Lung (tissue), 16 donors: ENCODE data around the gene HYAL2. TPM values are rescaled to one million over a fixed set of nuclear protein-coding genes. Genes with fewer than 3 reads are reported as not detected.
A peak's percentile ranks its signal among the peaks of the same experiment; 100 is the strongest.

Source experiments
- ATAC-seq: fragments of 200-7000 bp; cut with Tn5 transposase; one replicate; pipeline ENCODE4 v1.9.1; 2020; ENCODE audit warnings: moderate number of reproducible peaks; ENCODE audit not compliant: insufficient read depth, low FRiP score
- DNase-seq, 3 donors: peaks; one replicate each; pipeline ENCODE4 v3.0.0-alpha.2; 2013 to 2017
- H3K27ac ChIP-seq, 2 donors: one replicate each; pipeline ENCODE4 v1.5.1; 2013; ENCODE audit warnings: mild to moderate bottlenecking in 2 of 2, moderate library complexity in 2 of 2, control low read depth in 1 of 2, inconsistent platforms in 1 of 2, low read depth in 1 of 2, low read length in 1 of 2
- H3K27me3 ChIP-seq, 3 donors: one replicate each; pipeline ENCODE4 v1.5.1; 2013; ENCODE audit warnings: low read length in 2 of 3; ENCODE audit not compliant: control insufficient read depth in 3 of 3, insufficient read depth in 3 of 3
- H3K36me3 ChIP-seq, 4 donors: one replicate each; pipeline ENCODE4 v1.5.1; 2013; ENCODE audit warnings: low read length in 4 of 4, mild to moderate bottlenecking in 1 of 4, moderate library complexity in 1 of 4; ENCODE audit not compliant: control insufficient read depth in 4 of 4, insufficient read depth in 4 of 4
- H3K4me1 ChIP-seq, 5 donors: one replicate each; pipeline ENCODE4 v1.5.1; 2013; ENCODE audit warnings: low read length in 5 of 5, mild to moderate bottlenecking in 2 of 5, moderate library complexity in 1 of 5; ENCODE audit not compliant: control insufficient read depth in 5 of 5, insufficient read depth in 5 of 5
- H3K4me3 ChIP-seq: one replicate; pipeline ENCODE4 v1.5.1; 2013; ENCODE audit warnings: mild to moderate bottlenecking, control low read depth, moderate library complexity
- H3K9ac ChIP-seq, 2 donors: one replicate each; pipeline ENCODE4 v1.5.1; 2013; ENCODE audit warnings: low read length in 2 of 2, control low read depth in 1 of 2; ENCODE audit not compliant: insufficient read depth in 1 of 2
- H3K9me3 ChIP-seq, 4 donors: one replicate each; pipeline ENCODE4 v1.5.1; 2013; ENCODE audit warnings: low read length in 3 of 4, mild to moderate bottlenecking in 1 of 4, moderate library complexity in 1 of 4; ENCODE audit not compliant: control insufficient read depth in 4 of 4, insufficient read depth in 3 of 4
- CTCF ChIP-seq: IDR thresholded peaks from 2 replicates; pipeline ENCODE4 v1.5.1; 2012; ENCODE audit warnings: mild to moderate bottlenecking; ENCODE audit errors: control extremely low read depth, extremely low read depth
- WGBS, 2 donors: extraction: QIAGEN DNeasy Blood & Tissue Kit; methylation state at CpG; one replicate each; pipeline ENCODE4 v1.1.7; 2013; 5-methylcytosine and 5-hydroxymethylcytosine counted together
- long read RNA-seq, 5 donors: transcript quantifications; one replicate each; lab custom pipeline, GENCODE V29; 2026
- polyA plus RNA-seq, 2 donors: library from polyadenylated mRNA; stranded (reverse); fragments of 200-250 nt; gene quantifications; one replicate each; pipeline ENCODE4 v1.2.1, GENCODE V29; 2013
- total RNA-seq, 2 donors: library from RNA; depleted of rRNA in 1 of 2; stranded (reverse); fragments of >200 nt in 1 of 2; gene quantifications; one replicate each; pipeline ENCODE4 v1.2.1, GENCODE V29; 2014 to 2021
- donor health status: control.
- donor health status: control.
- donor health status: Bipolar disorder and iron deficiency.
- donor health status: healthy.
- donor health status: DM: yes; HTN: yes; CAD: no.

The HYAL2 gene, protein sequence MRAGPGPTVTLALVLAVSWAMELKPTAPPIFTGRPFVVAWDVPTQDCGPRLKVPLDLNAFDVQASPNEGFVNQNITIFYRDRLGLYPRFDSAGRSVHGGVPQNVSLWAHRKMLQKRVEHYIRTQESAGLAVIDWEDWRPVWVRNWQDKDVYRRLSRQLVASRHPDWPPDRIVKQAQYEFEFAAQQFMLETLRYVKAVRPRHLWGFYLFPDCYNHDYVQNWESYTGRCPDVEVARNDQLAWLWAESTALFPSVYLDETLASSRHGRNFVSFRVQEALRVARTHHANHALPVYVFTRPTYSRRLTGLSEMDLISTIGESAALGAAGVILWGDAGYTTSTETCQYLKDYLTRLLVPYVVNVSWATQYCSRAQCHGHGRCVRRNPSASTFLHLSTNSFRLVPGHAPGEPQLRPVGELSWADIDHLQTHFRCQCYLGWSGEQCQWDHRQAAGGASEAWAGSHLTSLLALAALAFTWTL
- total RNA-seq, result 100 to 1,000 TPM in 1 of 2 donors, 10 to 100 TPM in 1; 94.3 to 218 TPM
- polyA plus RNA-seq, result 100 to 1,000 TPM; 193 to 208 TPM
- long read RNA-seq, donor 1, full-length matches to known transcripts, result 76 of 76 reads
- long read RNA-seq, donor 1, partial matches to known transcripts, result 0 of 76 reads
- long read RNA-seq, donor 1, other reads (novel, unspliced or antisense), result 0 of 76 reads
- long read RNA-seq, donor 2, full-length matches to known transcripts, result 22 of 36 reads
- long read RNA-seq, donor 2, partial matches to known transcripts, result 14 of 36 reads
- long read RNA-seq, donor 2, other reads (novel, unspliced or antisense), result 0 of 36 reads
- long read RNA-seq, donor 3, full-length matches to known transcripts, result 41 of 60 reads
- long read RNA-seq, donor 3, partial matches to known transcripts, result 19 of 60 reads
- long read RNA-seq, donor 3, other reads (novel, unspliced or antisense), result 0 of 60 reads
- long read RNA-seq, donor 4, full-length matches to known transcripts, result 25 of 25 reads
- long read RNA-seq, donor 4, partial matches to known transcripts, result 0 of 25 reads
- long read RNA-seq, donor 4, other reads (novel, unspliced or antisense), result 0 of 25 reads
- long read RNA-seq, donor 5, full-length matches to known transcripts, result 89 of 89 reads
- long read RNA-seq, donor 5, partial matches to known transcripts, result 0 of 89 reads
- long read RNA-seq, donor 5, other reads (novel, unspliced or antisense), result 0 of 89 reads

DNA sequence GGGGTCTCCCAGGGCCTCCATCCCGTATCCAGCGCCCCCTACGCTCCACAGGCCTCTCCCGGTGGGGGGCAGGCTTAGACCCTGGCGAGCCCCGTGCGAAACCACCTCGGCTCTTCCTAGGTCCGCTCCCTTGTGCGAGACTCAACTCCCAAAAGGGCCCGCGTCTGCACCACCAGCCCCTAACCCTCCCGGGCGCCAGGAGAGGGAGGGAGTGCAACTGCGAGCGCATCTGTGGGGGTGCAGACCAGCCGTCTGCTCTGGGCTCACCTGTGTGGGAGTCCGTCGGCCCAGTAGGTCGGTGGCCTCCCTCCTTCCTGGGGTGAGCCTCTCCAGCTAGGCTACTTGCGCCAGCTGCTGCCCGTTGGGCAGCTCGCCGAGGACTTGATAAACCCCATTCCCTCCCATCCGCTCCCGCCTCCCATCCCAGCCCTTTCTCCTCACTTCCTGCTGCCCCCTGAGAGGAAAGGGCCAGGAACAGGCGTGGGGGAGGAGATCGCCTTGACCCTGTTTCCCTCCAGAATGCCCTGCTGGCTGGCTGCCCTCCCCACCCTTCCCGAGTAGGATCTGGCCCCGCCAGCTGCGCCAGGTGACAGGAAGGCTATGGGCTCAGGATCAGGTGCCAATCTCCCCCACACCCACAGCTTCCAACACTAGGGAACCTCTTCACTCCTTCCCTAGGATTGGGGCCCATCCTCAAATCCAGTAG lies at the start of gene HYAL2:
TSS of gene HYAL2 (minus strand) at position 360 of the 706 bp plus-strand sequence. CDS start 2,256 bp downstream, outside the sequence.
- DNase-seq (peak; percentile 49 to 76 (median 52)), ATAC-seq (no peak)
- peak within 1 kb of the TSS; percentile 89 for H3K4me3 ChIP-seq
- peak within 1 kb of the TSS; percentile 89 to 94 for H3K27ac ChIP-seq
- WGBS, 2 donors, result 34 to 50% methylated on average over 27 to 31 of the region's 31 CpGs
- H3K27me3 ChIP-seq, result no peaks in the 10 kb centered on the region
- peak within 1 kb of the TSS; percentile 51 to 81 for H3K9ac ChIP-seq
- TF ChIP-seq CTCF, result no peak
- H3K4me1 ChIP-seq, result peaks cover 0 to 58% (median 20%) of the 10 kb centered on the region in 5 donors
- H3K36me3 ChIP-seq, result peaks cover 0 to 29% (median 13%) of the 10 kb centered on the region in 4 donors
- no peaks in the 10 kb centered on the region for H3K9me3 ChIP-seq

DNA sequence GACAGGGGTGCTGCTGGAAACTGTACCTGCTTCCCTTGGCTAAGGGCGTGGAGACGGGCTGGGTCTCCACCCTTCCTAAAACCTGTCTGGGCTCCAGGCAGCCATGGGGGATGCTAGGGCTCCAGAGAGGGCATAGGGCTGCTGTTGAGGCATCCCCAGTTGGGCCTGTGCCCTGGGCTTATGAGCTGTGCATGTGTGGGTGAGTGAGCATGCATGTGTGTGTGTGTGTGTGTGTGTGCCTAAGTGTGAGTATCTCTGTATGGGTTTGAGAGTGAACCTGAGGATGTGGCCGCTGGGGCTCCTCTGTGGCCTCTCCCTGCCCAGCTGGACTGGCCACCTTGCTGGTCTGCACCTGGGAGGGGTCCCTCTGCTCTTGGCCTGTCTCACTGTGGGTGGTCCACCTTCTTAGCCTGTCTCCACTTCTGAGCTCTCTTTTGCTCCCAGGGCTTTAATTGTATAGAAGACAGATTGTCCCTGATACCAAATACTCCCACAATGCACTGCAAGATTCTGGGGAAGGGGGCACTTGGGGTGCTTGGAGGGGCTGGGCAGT lies 48.7 kb upstream of the HYAL2 start:
- Histone ChIP-seq H3K27me3 (no peaks in the 10 kb centered on the region), H3K36me3 (peaks cover 0 to 6% (median 0%) of the 10 kb centered on the region in 4 donors), H3K4me1 (peaks cover 0 to 8% (median 0%) of the 10 kb centered on the region in 5 donors), H3K9me3 (no peaks in the 10 kb centered on the region), H3K9ac (no peak overlapping the region), H3K4me3 (no peak overlapping the region), H3K27ac (no peak overlapping the region)
- no peak for TF ChIP-seq CTCF
- DNase-seq (peak in 1 of 3 donors; percentile 49), ATAC-seq (no peak)
- 86 to 94% methylated on average over 3 of the region's 3 CpGs for WGBS, 2 donors

GRCh38 chr3:50370594-50370993 lies 48.0 kb upstream of the HYAL2 start:
- peaks cover 0 to 8% (median 0%) of the 10 kb centered on the region in 5 donors for H3K4me1 ChIP-seq
- no peak overlapping the region for H3K4me3 ChIP-seq
- WGBS, 2 donors, result 68 to 69% methylated on average over 14 of the region's 14 CpGs
- peaks cover 0 to 6% (median 0%) of the 10 kb centered on the region in 4 donors for H3K36me3 ChIP-seq
- H3K27me3 ChIP-seq, result no peaks in the 10 kb centered on the region
- ATAC-seq (no peak), DNase-seq (peak; percentile 58 to 78 (median 73))
- H3K9me3 ChIP-seq, result no peaks in the 10 kb centered on the region
- H3K9ac ChIP-seq, result no peak overlapping the region
- no peak for TF ChIP-seq CTCF
- no peak overlapping the region for H3K27ac ChIP-seq
